Measurements from ENCODE around the gene NUDT8.

DNA sequence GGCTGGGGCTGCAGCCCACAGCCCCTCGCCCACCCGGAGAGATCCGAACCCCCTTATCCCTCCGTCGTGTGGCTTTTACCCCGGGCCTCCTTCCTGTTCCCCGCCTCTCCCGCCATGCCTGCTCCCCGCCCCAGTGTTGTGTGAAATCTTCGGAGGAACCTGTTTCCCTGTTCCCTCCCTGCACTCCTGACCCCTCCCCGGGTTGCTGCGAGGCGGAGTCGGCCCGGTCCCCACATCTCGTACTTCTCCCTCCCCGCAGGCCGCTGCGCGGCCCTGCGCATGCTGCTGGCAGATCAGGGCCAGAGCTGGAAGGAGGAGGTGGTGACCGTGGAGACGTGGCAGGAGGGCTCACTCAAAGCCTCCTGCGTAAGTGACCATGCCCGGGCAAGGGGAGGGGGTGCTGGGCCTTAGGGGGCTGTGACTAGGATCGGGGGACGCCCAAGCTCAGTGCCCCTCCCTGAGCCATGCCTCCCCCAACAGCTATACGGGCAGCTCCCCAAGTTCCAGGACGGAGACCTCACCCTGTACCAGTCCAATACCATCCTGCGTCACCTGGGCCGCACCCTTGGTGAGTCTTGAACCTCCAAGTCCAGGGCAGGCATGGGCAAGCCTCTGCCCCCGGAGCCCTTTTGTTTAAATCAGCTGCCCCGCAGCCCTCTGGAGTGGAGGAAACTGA, 45.4 kb downstream of the NUDT8 start:
- TF ChIP-seq FOXP2 (optimal IDR thresholded peaks at IDR 0.05; ENCODE audit: control extremely low read depth, extremely low read length, insufficient read depth) (no peak), EZH2 (IDR thresholded peaks at IDR 0.05) (no peak)
